Measurements from ENCODE around the gene SLC38A5. TPM values are rescaled to one million over a fixed set of nuclear protein-coding genes. Genes with fewer than 3 reads are reported as not detected.

The SLC38A5 gene
- 25.1 and 27.3 TPM in 2 replicates for total RNA-seq

DNA sequence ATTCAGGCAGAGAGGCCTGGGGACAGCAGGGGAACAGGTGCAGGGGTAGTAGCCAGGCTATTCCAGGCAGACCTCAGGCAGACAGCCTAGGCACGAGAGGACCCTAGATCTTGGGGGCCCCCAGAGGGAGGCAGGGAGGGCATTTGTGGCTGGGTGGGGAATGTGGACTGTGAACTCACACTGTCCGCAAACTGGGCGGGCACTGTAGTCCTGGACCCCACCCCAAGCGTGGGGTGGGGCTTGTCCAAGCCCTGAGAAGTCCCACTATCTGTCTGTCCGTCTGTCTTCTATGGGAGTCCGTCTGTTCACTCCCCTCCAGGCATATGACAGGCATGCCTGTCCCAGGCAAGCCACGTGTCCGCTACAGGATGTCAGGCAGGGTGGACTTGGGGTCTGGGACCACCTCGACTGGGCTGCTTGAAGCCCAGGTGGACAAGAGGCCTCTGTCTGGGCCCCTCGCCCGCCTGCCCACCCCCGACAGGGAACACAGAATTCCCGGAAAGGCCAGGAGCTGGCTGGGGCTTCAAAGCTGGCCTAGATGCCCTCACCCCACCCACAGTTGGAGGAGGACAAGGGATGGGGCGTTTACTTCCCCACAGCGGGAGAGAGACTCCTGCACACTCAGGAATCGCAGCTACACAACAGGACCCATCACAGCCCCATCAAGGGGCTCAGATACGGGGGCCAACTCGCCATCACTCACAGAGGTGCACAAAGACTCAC, at the start of gene SLC38A5:
TSS of gene SLC38A5 (minus strand) at position 151 of the 723 bp plus-strand sequence. CDS start 2,336 bp downstream, outside the sequence.

DNA sequence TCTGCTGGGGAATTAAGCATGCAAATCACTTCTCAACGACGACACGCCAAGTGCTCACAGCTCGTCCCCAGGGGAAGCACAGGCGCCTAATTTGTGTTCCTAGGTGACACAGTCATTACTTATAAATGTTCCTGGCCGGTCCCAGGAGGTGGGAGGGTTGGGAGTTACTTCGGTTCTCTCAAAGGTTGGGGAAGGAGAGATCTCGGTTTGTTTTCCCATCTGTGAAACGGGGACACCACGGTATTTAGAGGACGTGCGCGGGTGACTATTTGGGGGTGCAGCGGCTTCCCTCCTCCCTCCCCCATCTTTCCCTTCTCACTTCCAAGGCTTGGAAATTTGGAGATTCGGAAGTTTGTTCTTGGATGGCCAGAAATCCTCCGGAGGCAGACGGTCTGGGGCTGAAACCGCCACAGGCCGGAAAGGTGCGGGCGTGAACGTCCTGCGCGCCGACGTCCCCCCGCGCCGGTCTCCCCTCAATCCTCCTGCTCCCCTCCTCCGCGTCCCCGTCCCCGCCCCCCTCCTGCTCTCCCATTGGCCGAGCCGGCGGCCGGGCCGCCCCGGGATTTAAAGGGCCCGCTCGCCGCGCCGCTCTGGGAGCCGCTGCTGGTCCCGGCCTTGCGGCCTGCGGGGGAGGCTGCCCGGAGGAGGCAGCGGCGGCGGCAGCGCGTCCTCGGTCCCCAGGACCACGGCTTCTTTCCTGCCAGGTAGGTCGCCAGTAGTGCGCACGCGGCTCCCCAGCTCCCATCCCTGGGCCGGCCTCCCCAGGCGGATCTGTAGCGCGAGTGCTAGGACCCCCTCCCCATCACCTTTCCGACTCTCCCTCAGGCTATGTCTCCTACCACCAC, 38.6 kb upstream of the SLC38A5 start, which contains the start of gene PORCN:
TSS of gene PORCN (plus strand) at position 593 of the 845 bp plus-strand sequence. CDS start 829 bp downstream, outside the sequence.

DNA sequence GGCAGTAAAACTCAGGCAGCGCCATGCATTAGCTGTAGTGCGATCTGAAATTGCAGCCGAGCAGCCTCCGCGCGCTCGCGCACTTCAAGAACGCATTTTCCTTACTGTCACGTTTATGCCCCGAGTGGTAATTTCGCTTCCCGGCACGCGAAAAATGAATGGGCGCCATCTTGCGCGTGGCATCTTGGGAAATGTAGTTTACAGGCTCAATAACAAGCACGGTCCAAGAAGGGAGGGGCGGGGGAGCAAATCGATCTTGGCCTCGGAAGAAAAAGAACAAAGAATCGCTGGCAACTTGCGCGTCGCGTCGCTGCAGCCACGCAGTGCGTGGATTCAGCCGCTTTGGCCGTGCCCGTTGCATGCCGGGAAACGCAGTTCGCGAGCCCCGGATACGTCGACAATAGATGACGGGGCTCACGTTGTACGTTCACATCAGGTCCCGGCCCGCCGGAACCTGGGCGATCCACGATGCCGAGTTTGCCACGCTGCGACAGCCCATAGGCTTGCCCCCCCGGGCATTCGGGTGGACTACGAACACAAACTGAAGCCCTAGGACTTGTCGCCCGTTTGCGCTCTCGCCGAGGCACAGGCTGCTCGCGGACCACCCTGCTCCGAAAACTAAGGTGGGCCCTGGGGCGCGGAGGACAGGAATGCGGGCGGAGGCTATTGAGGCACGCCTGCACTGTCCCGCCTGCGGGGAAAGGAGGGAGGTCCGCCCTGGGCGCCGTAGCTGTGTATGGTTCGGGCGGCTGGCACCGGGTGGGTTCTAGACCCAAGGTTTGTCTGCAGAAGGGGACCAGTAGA, 5.9 kb upstream of the SLC38A5 start, which contains the start of gene FTSJ1:
TSS of gene FTSJ1 (plus strand) at position 426 of the 804 bp plus-strand sequence. CDS start 1,849 bp downstream, outside the sequence.

DNA sequence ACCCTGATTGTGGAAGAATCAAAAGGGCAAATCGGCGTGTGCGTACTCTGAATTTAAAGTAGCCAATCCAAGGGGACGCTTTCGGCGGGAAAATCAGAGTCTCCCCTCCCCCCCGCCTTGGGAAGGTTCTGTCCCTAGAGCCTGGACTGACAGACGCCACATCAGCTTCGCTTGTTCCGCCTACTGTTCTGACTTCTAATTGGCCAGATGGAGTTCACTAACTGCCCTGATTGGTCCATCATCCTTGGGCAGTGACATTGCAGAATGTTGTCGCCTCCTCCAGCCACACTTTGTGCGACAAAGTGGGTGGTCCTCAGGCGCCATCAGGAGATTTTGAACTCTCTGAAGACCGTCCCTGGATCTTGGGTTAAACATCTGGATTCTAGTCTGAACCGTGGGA, 58.2 kb downstream of the SLC38A5 start, which contains the start of gene SSX4B:
TSS of gene SSX4B (minus strand) at position 101 of the 400 bp plus-strand sequence. CDS start 588 bp downstream, outside the sequence.

Other genes with a start within 250 kb of the SLC38A5 start
- gene SSX1, start 214.9 kb downstream of the SLC38A5 start, total RNA-seq, result not detected in 2 replicates
- gene SSX3, start 113.6 kb downstream of the SLC38A5 start, total RNA-seq, result not detected in 2 replicates
- gene SSX4, start 86.7 kb downstream of the SLC38A5 start, total RNA-seq, result not detected in 2 replicates
- not detected in 2 replicates for gene SSX4B, start 58.3 kb downstream of the SLC38A5 start, total RNA-seq
- gene FTSJ1, start 5.9 kb upstream of the SLC38A5 start, total RNA-seq, result 59.4 and 79.8 TPM in 2 replicates
- 3.5 and 5.8 TPM in 2 replicates for gene PORCN, start 38.7 kb upstream of the SLC38A5 start, total RNA-seq
- 110 and 155 TPM in 2 replicates for gene EBP, start 51.5 kb upstream of the SLC38A5 start, total RNA-seq
- 3.2 and 4.9 TPM in 2 replicates for gene TBC1D25, start 69.5 kb upstream of the SLC38A5 start, total RNA-seq
- gene RBM3, start 104.2 kb upstream of the SLC38A5 start, total RNA-seq, result 145 and 340 TPM in 2 replicates
- gene WDR13, start 127.2 kb upstream of the SLC38A5 start, total RNA-seq, result 102 and 103 TPM in 2 replicates
- gene WAS, start 213.5 kb upstream of the SLC38A5 start, total RNA-seq, result 0.46 TPM in 1 of 2 replicates, not detected in the other
- 6.2 and 6.7 TPM in 2 replicates for gene SUV39H1, start 226.5 kb upstream of the SLC38A5 start, total RNA-seq

Data from epithelial cell of umbilical artery (primary cell).